Adrenal gland (tissue), 12 donors: ENCODE measurements around the gene OLA1. TPM values are rescaled to one million over a fixed set of nuclear protein-coding genes. Genes with fewer than 3 reads are reported as not detected.

ENCODE experiments used
- DNase-seq, 7 donors: peaks; one replicate each; pipeline ENCODE4 v3.0.0-alpha.2; 2019 to 2020
- H3K27ac ChIP-seq, 5 donors: fragments of 200-600 bp; sonication (generic) in 4 of 5; 1 replicate in 3 of 5; 2 replicates in 2 of 5; pipeline versions ENCODE4 v1.5.1 to v1.8.0; 2016 to 2020; ENCODE audit warnings: mild to moderate bottlenecking in 1 of 5
- H3K27me3 ChIP-seq: fragments of 200-600 bp; 2 replicates; pipeline ENCODE4 v1.8.0; 2021
- H3K36me3 ChIP-seq, 2 donors: fragments of 200-600 bp; replicated peaks in 1 of 2; 1 replicate in 1 of 2; 2 replicates in 1 of 2; pipeline versions ENCODE4 v1.5.1 to v1.8.0; 2018 to 2022
- H3K4me1 ChIP-seq, 2 donors: fragments of 200-600 bp; replicated peaks in 1 of 2; 1 replicate in 1 of 2; 2 replicates in 1 of 2; pipeline versions ENCODE4 v1.5.1 to v1.8.0; 2018 to 2021
- H3K4me3 ChIP-seq, 4 donors: fragments of 200-600 bp; sonication (generic) in 3 of 4; one replicate each; pipeline ENCODE4 v1.5.1; 2016 to 2018
- H3K9me3 ChIP-seq, 3 donors: fragments of 200-600 bp; sonication (generic) in 1 of 3; replicated peaks in 1 of 3; 1 replicate in 2 of 3; 2 replicates in 1 of 3; pipeline versions ENCODE4 v1.5.1 to v1.8.0; 2016 to 2021
- POLR2A ChIP-seq, 2 donors: fragments of 450-650 bp; IDR thresholded peaks; one replicate each; pipeline ENCODE4 v1.6.1; 2017; ENCODE audit warnings: antibody characterized with exemption in 2 of 2, mild to moderate bottlenecking in 2 of 2, moderate library complexity in 1 of 2
- WGBS, 4 donors: extraction: QIAGEN DNeasy Blood & Tissue Kit in 2 of 4; methylation state at CpG; one replicate each; pipeline versions ENCODE4 v1.1.5 to v1.1.7; 2013 to 2017; 5-methylcytosine and 5-hydroxymethylcytosine counted together
- intact Hi-C, 2 donors: fragments of 100-400 bp; cut with DNase I; formaldehyde crosslinking; loops; one replicate each; pipeline versions ENCODE4 v1.14.1 to v1.15.0; 2022 to 2023
- polyA plus RNA-seq, 3 donors: library from polyadenylated mRNA; stranded (reverse); fragments of 200-250 nt in 2 of 3; fragments of 350-450 nt in 1 of 3; fragmentation: Illumina TruSeq in 1 of 3; extraction: RNeasy Lipid Tissue Mini Kit (QIAGEN cat#74804) in 1 of 3; gene quantifications; one replicate each; pipeline ENCODE4 v1.2.3, GENCODE V29; 2013 to 2014
- total RNA-seq, 9 donors: library from RNA; depleted of rRNA in 4 of 9; stranded (reverse); fragments of >200 nt in 4 of 9; fragments of 120-200 nt in 1 of 9; fragmentation: NEBNext Ultra II Directional in 1 of 9; extraction: Animal tissue kit (Norgen Biotek cat#: 25700) in 1 of 9; gene quantifications; one replicate each; pipeline versions ENCODE4 v1.1.0 to v1.2.4, GENCODE V29; 2013 to 2023
- TF ChIP-seq, protein P1 (sequence below), 6 experiments: fragments of 450-650 bp in 4 of 6; fragments of 200-600 bp in 2 of 6; sonication (generic) in 1 of 6; IDR thresholded peaks; 1 replicate in 5 of 6; 2 replicates in 1 of 6; pipeline versions ENCODE4 v1.5.1 to v1.8.0; 2016 to 2021; ENCODE audit warnings: antibody characterized with exemption in 6 of 6, mild to moderate bottlenecking in 2 of 6, moderate library complexity in 1 of 6
- donor health status: healthy with polysubstance abuse.
- donor health status: Bipolar disorder and iron deficiency.
- donor health status: DM: yes; HTN: yes; CAD: no.
- donor health status: DM: no; HTN: no; CAD: no.
- donor health status: DM: no; HTN: no; CAD: no.
- donor health status: DM: yes; HTN: yes; CAD: no.

The OLA1 gene
- total and polyA plus RNA-seq, 12 donors: 30.1 to 182 (median 68.9) TPM

DNA sequence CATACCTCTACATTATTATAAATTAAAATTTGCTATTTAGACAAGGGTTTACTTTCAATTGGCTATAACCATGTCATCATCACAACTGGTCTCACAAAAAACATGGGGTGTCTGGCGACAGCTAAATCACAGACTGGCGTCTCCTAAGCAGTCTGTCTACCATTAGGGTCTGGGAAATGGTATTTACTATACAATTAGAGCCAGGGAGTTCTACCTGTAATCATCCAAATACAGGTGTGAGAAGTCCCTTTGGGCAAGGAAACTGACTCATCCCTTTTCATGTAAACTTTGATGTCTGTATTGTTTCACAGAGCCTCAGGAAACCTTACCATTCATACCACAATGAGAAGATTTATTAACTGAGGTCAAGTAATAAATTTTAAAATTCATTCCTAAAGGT lies 126.7 kb downstream of the OLA1 start:
- WGBS, 4 donors: 93 to 98% (median 96%) methylated on average over 2 of the region's 2 CpGs
- Histone ChIP-seq H3K36me3 (no peaks in the 10 kb centered on the region), H3K9me3 (no peaks in the 10 kb centered on the region), H3K4me1 (no peaks in the 10 kb centered on the region), H3K27ac (no peak overlapping the region), H3K27me3 (no peaks in the 10 kb centered on the region), H3K4me3 (no peak overlapping the region)
- TF ChIP-seq POLR2A (IDR thresholded peaks at IDR 0.05): no peak
- TF ChIP-seq, protein P1, sequence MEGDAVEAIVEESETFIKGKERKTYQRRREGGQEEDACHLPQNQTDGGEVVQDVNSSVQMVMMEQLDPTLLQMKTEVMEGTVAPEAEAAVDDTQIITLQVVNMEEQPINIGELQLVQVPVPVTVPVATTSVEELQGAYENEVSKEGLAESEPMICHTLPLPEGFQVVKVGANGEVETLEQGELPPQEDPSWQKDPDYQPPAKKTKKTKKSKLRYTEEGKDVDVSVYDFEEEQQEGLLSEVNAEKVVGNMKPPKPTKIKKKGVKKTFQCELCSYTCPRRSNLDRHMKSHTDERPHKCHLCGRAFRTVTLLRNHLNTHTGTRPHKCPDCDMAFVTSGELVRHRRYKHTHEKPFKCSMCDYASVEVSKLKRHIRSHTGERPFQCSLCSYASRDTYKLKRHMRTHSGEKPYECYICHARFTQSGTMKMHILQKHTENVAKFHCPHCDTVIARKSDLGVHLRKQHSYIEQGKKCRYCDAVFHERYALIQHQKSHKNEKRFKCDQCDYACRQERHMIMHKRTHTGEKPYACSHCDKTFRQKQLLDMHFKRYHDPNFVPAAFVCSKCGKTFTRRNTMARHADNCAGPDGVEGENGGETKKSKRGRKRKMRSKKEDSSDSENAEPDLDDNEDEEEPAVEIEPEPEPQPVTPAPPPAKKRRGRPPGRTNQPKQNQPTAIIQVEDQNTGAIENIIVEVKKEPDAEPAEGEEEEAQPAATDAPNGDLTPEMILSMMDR (IDR thresholded peaks at IDR 0.05): no peak
- DNase-seq: no peak
- intact Hi-C loops: no loop called here

DNA sequence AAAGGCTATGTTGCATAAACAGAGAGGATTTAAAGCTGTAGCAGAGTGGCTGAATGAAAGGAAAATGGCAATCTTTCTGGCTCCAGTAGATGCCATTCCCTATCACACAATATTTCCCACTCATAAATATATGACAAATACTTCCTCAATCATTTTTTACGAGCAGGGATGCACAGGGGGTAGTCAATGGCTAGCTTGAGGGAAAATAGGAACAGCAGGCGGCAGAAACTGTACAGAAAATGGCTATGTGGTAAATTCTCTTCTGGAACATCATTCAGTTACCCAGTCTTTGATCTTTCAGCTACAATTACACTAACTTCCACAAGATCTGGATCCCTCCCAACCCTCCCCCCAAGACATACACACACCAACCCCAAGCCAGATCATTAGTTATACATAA lies 127.2 kb downstream of the OLA1 start:
- TF ChIP-seq, protein P1 (IDR thresholded peaks at IDR 0.05): no peak
- TF ChIP-seq POLR2A (IDR thresholded peaks at IDR 0.05): no peak
- Histone ChIP-seq H3K4me3 (no peak overlapping the region), H3K9me3 (no peaks in the 10 kb centered on the region), H3K27me3 (no peaks in the 10 kb centered on the region), H3K27ac (no peak overlapping the region), H3K36me3 (no peaks in the 10 kb centered on the region), H3K4me1 (no peaks in the 10 kb centered on the region)
- no peak for DNase-seq
- intact Hi-C loops: no loop called here
- 94 to 97% (median 95%) methylated on average over 2 of the region's 2 CpGs for WGBS, 4 donors

DNA sequence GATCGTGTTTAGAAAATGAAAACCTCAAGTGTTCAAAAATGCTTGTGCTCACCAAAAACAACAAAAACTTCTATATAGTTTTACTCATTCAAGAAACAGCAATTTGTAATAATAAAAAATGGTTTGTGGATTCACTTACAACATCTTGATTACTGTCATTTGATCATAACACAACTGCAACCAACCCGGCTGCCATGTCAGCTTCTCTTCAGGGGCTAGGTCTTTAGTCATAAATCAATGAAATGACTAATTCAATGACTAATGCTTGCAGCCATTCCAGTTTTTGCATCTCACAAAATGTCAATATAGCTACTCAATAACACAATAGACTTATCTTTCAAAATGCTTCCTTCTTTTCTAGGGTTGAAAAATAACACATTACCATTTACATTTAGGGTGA lies 128.0 kb downstream of the OLA1 start:
- intact Hi-C loops: no loop called here
- no peaks in the 10 kb centered on the region for H3K9me3 ChIP-seq
- H3K4me1 ChIP-seq: no peaks in the 10 kb centered on the region
- H3K27ac ChIP-seq: no peak overlapping the region
- TF ChIP-seq, protein P1 (IDR thresholded peaks at IDR 0.05): no peak
- no peak for TF ChIP-seq POLR2A (IDR thresholded peaks at IDR 0.05)
- no peak overlapping the region for H3K4me3 ChIP-seq
- no peaks in the 10 kb centered on the region for H3K27me3 ChIP-seq
- DNase-seq: no peak
- H3K36me3 ChIP-seq: no peaks in the 10 kb centered on the region
- 75 to 83% (median 78%) methylated on average over 2 of the region's 2 CpGs for WGBS, 4 donors

DNA sequence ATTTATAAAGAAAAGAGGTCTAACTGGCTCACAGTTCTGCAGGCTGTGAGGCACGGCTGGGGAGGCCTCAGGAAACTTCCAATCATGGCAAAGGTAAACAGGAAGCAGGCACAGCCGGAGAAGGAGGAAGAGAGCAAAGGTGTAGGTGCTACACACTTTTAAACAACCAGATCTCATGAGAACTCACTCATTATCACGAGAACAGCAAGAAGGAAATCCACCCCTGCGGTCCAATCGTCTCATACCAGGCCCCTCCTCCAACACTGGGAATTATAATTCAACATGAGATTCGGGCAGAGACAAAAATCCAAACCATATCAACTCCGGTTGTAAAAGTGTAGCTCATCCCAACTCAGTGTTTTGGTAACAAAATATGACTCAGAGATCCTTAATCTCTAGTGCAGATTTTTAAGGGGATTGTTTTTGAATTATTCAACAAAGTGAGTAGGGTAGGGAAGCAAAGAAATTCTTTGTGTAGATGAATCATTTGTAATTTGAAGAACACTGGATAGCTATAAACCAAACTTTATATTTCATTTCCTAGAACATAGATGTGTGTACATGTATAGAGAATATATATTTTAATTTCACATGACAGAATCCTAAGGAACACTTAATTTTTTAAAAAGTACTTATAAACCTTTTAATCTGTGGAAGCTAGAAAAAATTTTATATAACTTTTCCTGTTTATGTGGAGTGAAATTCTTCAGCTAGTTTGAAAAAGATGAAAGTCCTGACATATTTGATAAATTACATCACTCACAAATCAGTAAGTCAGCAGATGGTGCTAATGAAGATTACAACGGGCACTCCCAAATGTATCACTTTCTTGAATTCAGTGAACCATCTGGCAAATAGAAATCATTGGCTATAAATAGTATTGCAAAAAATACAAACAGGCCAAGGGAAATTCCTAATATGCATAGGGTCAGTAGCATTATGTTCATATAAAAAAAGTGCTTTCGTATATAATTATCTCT lies 130.1 kb downstream of the OLA1 start:
- no peak for DNase-seq
- H3K4me3 ChIP-seq: no peak overlapping the region
- no peaks in the 10 kb centered on the region for H3K4me1 ChIP-seq
- no peaks in the 10 kb centered on the region for H3K9me3 ChIP-seq
- no peaks in the 10 kb centered on the region for H3K36me3 ChIP-seq
- 88 to 92% (median 90%) methylated on average over 9 of the region's 9 CpGs for WGBS, 4 donors
- TF ChIP-seq, protein P1 (IDR thresholded peaks at IDR 0.05): no peak
- no peak for TF ChIP-seq POLR2A (IDR thresholded peaks at IDR 0.05)
- intact Hi-C loops: no loop called here
- H3K27ac ChIP-seq: no peak overlapping the region
- no peaks in the 10 kb centered on the region for H3K27me3 ChIP-seq
